GM18511 (cell line): ENCODE data around the gene DOK7.

Source experiments
- ATAC-seq: cut with Tn5 transposase; IDR thresholded peaks from one replicate; pipeline ENCODE4 v1.9.1; 2021; ENCODE audit warnings: mild to moderate bottlenecking, moderate library complexity; ENCODE audit not compliant: unreplicated experiment

DOK7 gene

DNA sequence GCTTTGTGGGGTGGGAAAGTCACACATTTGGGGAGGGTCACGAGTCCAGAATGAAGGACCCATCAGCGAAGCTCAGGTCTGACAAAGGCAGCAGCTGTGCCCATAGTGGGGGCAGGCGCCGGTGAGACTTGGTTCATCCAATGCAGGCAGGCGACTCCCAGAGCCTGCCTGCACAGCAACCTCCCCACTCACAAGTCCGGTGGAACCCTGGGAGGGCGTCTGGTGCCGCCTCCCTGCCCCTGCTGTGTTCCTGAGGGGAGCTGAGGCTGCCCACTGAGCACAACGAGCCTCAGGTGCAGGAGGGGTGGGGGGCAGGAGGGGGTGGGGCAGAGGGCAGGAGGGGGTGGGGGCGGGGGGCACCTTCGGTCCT is 55.4 kb downstream of the DOK7 start:
- no peak for ATAC-seq

DNA sequence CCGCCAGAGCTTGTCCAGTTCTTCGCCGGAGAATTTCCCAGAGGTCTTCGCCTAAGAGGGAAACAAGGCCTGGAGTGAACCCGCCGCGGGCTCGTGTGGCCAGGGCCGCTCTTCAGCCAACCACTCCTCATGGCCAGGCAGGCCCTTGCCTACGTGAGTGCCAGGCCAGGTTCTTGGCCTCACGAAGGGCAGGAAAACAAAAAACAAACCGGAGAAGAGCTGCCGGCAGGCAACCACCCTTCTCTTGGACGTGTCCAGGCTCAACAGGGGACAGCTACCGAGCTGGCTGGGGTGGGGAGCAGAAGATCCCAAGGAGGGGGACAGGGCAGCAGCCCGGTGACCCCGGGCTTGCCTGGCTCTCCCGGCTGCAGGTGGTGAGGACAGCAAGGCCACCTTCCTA is 55.8 kb downstream of the DOK7 start:
- ATAC-seq = no peak

DNA sequence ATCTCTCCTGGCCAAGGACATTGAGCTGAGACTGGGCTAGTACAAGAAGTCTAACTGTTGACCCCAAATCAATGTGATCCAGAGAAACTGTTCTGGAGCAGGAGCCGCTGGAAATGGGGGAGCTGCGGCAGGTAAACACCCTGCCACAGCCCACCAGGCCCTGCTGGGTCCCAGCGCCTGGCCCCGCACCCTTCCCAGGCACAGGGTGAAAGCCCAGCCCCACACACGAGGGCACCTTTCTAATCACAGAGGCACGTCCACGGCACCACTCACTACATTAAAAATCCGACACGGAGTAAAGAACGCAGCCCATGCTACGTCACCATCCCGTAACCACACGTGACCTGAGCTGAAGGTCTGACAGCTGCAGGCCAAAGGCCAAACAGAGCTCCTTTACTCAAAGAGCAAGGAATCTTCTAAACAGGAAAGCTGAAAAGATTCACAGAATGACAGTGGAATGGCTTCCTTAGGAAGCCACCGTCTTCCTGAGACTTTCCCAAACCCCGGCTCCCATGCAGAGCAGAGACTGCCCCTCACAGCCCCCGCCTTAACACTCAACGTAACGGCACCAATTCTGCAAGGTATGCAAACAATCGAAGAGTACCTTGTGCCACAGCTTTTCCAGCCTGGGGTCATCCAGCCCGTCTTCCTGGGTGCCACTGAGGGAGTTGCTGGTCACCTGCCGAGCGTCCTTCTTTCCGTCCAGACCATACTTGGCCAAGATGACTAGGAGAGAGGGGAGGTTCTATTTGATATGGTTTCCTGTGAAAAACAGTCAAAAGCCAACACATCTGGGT is 56.6 kb downstream of the DOK7 start:
- no peak for ATAC-seq

DNA sequence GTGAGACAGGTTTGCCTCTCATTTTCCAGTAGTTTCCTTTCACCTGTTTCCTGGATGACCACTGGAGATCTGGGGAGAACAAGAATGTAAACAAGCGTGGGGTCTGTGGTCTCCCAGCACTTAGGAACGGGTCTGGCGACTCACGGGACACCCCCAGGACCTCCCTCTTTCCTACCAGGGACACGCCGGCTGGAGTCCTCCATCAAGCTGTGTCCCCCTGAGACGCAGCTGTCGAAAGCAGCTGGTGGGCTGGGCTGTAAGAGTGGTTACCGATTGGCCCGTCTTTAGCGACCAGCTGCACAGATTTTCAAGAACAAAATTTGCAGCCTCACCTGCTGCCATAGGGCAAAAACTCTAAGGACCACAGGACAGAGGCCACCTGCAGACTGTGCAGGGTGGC is 57.2 kb downstream of the DOK7 start:
- no peak for ATAC-seq

DNA sequence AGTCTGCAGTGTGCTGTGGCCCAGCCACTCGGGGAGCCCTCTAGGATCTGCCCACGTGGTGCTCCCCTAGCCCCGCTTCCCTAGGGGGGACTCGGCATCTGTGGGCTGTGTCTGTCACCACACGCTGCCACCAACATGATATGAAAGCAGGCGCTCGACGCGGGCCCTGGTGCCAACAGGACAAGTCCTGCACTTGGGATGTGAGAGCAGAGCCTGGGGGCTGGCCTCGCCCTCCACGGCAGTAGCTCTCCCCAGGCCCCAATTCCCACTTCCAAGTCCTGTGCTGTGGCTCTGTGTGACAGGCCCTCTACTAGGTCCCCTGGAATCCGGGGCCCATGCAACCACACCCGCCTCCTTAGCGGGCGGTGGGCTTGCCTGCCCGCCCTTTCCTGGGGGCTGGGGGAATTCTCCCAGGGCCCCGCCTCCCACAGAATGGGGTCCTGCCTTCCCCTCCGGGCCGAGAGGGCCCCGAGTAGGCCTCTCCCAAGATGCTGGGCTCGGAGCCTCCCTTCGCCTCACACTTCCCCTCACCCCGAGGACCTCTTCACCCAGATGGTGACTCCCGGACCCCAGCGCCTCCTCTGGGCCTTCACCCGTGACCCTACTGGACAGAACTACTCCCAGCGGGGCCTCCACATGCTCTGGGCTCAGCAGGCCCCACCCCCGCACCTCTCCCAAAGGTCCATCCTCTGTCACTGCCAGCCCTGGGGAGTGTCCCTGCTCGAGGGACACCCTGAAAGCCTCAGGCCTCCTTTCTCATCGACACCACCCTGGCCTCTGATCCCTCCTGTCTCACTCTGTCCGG is 57.9 kb downstream of the DOK7 start:
- no peak for ATAC-seq

DNA sequence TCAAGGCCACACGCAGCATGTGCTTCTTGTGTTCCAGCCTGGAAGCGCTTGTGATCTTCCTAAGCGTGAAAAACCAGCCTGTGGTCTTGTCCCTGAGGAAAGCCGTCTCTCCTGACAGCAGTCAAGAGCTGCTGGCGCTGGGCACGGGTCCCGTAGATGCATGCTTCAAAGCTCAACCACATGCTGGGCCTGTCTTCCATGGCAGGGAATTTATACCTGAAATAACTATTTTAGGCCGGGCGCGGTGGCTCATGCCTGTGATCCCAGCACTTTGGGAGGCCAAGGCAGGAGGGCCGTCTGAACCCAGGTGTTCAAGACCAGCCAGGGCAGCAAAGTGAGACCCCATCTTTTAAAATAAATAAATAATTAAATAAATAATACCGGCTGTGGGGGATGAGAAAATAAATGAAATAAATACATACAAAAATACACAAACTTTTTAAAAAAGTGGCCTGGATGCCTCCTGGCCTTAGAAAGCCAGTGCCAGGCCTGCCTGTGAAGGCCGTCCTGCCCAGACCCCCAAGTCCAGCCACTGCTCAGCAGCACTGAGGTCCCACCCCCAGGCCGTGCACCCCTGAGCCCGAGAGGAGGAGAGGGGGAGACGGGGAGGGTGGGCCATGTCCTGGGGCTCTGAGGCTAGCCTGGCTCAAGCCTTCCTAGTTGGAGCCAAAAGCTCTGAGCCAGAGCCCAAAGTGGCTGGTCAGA is 58.7 kb downstream of the DOK7 start:
- no peak for ATAC-seq

DNA sequence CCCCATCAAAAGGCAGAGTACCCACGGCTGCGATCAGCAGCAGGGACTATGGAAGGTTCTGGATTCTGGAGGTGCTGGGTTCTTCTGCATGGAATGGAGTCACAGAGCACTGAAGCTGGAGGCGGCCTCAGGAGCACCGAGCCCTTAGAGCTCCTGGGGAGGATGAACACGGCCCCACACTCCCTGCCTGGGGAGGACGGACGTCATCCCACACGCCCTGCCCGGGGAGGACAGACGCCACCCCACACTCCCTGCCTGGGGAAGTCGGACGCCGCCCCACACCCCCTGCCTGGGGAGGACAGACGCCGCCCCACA is 59.2 kb downstream of the DOK7 start:
- ATAC-seq = no peak

DNA sequence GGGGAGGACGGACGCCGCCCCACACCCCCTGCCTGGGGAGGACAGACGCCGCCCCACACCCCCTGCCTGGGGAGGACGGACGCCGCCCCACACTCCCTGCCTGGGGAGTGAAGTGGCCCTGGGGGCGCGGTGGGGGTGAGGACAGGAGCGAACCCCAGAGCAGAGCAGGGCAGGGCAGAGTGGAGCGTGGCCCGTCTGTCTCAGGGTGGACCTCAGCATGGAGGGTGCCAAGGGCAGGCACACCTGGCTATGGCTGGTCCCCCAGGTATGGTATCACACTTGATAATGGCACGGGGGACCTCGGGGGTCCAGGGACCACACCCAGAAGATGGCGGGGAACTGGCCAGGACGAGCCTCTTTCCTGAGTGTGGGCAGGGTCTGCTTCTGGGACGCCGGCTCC is 59.5 kb downstream of the DOK7 start:
- ATAC-seq = no peak

DNA sequence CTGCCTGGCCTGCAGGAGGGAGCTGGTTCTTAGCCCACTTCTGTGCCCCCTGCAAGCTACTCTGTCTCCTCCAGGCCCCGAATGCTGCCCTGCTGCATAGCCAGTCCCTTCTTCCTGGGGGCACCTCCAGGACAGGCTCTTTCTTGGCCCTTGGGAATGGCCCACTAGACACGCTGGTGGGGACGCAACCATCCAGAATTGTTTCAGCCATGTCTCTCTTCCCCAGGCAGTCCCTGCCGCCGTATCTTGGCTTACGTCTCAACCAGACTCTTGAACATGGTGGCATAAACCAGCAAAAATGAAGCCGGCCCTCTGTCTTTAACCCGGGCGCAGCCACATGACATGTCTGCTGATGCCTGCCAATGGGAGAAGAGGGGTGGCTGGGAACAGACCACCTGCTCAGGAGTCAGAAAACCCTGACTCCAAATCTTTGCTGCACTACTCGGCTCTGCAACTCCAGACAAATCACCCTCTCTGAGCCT is 60.1 kb downstream of the DOK7 start:
- ATAC-seq = no peak

DNA sequence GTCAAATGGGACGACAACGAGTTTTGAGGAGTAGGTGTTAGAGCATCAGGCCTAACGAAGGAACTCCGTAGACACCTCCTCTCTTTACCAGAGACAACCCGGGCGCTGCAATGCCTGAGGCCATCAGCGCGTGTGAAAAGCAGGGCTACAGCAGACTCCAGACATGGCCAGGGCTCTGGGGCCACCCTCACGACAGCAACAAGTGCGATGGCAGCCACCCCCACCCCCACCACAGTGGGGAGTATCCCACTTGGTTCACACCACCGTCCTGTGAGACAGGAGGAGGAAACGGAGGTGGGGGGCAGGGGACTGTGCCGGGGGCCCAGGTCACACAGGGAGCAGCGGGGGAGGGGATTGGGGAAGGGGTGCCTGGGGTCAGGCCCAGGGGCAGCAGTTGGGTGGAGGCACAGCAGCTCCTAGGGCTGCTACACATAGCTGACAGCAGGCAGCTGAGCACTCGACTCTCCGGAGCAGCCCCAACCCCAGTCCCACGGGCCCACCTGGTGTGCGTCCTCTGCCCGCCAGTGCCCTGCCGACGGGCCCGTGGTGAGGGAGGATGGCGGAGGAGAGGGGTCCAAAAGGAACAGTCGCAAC is 60.6 kb downstream of the DOK7 start:
- no peak for ATAC-seq

DNA sequence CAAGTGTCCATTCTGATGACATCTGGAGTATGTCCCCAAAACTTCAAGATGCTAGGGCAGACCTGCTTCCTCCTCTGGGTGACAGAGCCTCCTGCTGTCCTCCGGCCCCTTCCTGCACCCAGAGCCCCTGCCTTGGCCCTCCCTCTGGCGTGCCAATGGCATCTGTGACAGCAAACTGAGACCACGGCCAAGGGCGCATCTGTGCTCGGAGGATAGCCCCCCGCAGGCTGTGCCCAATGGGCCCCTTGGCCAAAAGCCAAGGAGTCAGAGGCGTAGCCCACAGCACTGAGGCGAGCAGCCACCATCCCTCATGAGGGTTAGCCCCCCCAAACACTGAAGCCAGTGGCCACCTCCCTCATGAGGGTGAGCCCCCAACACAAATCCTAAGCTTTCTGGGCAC is 61.2 kb downstream of the DOK7 start:
- no peak for ATAC-seq

DNA sequence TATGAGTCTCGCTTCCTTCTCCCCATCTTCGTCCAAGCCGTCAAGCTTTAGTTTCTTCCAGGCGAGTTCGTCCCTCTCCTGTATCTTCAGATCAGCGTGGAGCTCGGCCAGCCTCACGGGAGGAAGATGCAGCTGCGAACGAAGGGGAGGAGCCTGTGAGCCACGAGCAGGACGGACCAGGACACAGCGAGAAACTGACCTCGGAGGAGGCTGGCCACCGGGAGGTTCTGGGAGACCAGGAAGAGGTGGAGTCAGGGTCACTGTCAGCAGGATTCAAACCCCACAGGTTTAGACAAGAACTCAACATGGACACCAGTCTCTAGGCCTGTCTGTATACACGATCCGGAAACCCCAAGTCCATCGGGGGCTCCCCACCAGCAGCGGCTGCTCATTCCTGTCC is 61.8 kb downstream of the DOK7 start:
- ATAC-seq = no peak

DNA sequence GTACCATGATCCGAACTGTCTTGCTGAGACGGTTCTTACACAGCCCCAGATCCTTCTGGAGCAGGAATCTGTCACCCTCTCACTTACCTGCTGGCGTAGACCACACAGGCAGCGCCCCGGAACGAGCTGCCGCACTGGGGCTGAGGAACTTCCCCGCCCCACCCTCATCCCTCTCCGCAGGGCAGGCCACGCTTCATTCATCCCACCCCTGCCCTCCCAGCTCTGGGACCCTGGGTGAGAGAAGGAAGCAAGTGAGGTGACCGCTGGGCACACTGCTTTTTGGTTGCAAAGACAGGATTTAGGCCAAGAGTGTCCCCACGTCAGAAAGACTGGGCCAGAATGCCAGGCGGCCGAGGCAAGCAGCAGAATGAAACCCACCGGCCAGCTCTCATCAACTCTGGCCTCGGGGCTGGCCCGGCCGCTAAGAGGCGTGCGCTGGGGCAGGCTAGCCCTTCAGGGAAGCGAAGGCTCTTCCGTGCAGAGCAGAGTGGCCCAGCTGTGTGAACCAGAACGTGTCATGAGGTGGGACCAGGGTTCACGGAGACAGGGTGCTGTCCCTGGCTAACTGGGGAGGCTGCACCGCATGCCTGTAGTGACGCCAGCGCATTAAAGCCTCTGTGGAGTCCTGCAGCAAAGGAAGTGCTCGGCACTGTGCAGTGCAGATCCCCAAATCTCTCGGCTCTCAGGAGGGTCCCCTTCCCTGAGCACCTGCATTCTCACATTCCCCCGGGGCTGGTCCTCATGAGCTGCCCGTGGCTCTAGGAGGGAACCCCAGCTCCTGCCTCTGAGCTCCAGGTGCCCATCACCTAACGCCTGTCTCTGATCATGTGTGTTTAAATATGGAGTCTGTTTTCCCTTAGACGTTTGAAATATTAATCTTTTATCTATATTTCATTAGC is 62.7 kb downstream of the DOK7 start:
- ATAC-seq = no peak

DNA sequence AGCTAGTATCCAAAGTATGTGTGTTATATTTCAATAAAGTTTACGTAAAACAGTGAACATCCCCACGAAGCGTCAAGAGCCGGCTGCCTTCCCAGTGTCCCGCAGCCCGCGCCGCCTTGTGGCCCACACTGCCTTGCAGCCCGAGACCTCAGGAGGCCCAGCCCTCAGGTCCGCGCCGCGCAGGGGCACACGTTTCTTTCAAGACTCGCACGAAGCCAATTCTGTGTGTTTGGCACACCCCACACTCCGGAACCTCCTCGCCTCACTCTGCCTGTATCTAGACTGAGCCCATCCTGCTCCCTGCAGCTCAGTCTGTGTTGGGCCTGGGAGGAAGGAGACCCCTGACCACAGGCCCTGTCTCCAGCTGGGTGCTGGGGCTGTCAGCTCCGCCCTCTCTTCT is 63.4 kb downstream of the DOK7 start:
- ATAC-seq = no peak

DNA sequence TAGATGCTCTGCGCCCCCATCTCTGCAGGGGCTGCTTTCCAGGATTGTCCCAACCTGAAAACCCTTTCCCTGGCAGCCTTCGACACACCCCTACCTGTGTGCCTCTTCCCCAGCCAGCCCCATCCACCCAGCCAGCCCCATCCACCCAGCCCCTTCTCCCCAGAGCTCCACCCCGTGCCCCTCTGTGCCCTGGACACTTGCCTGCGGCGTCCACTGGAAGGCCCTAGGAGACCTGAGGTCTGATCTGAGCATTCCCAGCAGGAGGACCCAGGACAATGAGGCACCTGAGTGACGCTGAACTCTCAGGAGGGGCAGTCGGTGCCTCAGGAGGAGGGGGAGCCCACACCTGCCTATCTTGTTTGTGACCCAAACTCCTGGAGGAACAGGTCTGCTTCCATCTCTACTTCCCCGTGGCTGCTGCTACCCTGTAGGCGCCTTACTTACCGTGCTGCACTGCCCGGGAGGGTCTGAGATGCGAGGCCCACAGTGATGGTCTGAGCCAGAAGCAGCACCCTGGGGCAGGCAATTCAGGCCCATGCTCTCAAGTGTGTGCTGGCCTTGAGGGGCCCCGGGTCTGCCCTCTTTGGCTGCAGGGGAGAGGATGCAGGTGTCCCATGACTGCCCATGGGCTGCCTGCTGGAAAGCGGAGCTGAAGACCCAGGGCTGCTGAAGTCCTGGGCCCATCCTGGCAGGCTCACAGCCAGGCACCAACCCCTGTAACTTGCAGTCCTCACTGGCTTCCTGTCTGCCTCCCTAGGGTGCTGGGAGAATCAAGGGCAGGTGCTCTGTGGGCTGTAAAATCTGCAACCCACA is 64.2 kb downstream of the DOK7 start:
- no peak for ATAC-seq

DNA sequence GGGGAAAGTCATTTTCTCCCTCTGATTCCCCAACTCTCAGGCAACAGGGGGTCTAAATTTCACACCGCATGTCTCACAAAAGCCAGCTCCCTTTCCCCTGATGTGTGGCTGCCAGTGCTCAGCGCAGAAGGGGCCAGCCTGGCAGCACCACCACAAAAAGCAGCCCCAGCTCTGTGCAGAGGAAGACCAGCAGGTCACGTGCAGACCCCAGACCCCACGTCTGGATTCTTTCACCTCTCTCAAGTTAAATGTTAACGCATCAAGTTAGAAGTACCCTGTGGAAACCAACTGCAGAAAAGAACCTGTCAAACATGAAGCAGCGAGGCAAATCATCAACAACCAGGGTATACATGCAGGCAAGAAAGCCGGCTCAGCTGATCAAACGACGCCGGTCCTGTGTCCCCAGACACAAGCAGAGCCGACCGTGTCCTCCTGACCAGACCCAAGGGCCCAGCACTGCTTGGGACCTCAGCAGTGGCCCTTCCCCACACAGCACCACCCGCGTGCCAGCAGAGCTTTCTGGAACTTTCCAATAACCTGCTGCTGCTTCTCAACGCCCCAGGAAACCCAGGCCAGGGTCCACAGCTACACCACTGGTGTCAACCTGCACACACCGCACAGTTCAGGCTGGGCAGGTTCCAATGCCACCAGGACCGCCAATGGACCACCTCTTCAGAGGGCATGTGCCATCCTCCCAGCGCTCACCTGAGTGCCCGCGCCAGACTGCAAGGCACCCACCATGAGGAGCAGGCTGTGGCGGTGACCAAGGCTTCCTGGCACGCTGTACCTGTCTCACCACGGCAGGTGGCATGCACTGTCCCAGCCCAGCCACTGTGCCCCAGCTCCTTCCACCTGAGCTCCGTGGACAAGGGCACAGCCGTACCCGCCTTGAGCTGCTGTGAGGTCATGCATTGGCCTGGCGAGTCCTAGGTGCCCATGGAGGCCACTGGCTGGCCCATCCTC is 65.1 kb downstream of the DOK7 start:
- no peak for ATAC-seq

DNA sequence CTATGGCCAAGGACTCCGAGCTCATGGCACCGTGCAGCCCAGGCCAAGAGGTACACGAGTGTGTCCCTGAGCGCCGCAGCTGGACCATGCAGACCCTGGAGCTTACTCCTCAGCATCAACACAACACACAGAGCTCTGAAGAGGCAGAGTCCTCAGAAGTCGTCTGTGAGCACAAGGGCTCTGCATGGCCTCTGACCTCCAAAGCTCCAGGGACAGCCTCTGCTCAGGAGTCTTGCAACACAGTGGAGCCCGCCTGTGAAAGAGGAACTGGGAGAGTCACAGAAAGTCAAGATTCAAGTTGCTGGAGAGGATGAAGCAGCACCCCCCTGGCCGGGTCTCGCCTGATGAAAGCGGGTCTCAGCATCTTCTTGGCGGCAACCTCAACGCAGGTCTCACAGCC is 66.3 kb downstream of the DOK7 start:
- ATAC-seq = no peak

DNA sequence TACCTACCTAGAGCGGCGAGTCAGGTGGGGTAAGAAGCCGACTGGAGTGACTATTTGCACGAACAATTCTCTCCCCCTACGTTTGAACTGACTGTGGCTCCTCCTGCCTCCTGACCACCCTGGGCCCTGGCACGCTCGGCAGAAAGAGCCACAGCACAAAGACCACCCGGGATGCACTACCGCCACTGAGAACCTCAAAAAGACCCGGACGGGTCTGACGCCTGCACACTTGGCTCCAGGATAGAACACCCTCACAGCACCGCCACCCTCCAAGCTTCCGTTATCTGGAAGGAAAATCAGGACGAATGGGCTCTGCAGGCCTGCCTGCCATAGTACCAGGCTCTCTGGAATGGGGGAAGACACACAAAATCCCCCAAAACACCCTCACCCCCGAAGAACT is 66.9 kb downstream of the DOK7 start:
- ATAC-seq = no peak
